A673 (cell line): ENCODE measurements around the gene PWWP2B. TPM values are rescaled to one million over a fixed set of nuclear protein-coding genes. Genes with fewer than 3 reads are reported as not detected.

Experiments
- Bru-seq: library from RNA; stranded (reverse); fragments of 400-500 nt; gene quantifications from one replicate; lab custom pipeline; 2021; lab: Mats Ljungman, UMichigan
- BruChase-seq, 2 experiments: library from RNA; stranded (reverse); fragments of 400-500 nt; gene quantifications; one replicate each; lab custom pipeline; 2021; lab: Mats Ljungman, UMichigan
- BruUV-seq: library from RNA; stranded (reverse); fragments of 400-500 nt; replicated peaks from 2 replicates; lab custom pipeline; 2021; lab: Mats Ljungman, UMichigan
- CTCF ChIA-PET: fragments of 300-600 bp; sonication (Branson Sonifier 250); formaldehyde crosslinking; loops from one replicate; lab custom pipeline; 2022; ENCODE audit warnings: antibody characterized with exemption; lab: Charles Lee
- POLR2A ChIA-PET: fragments of 300-600 bp; sonication (Branson Sonifier 250); formaldehyde crosslinking; loops from one replicate; lab custom pipeline; 2022; ENCODE audit warnings: antibody characterized with exemption; ENCODE audit not compliant: low non-redundant PET; lab: Charles Lee
- DNase-seq: peaks from one replicate; pipeline ENCODE4 v3.0.0-alpha.2; 2015; ENCODE audit warnings: low spot score
- H3K27ac ChIP-seq: fragments of 200-600 bp; sonication (generic); 2 replicates; pipeline ENCODE4 v1.5.1; 2016; ENCODE audit warnings: mixed run types, low read depth, mild to moderate bottlenecking, mixed read lengths, antibody characterized with exemption, low read length; ENCODE audit not compliant: poor library complexity, severe bottlenecking
- H3K27me3 ChIP-seq: fragments of 200-600 bp; sonication (generic); replicated peaks from 2 replicates; pipeline ENCODE4 v1.6.1; 2017; ENCODE audit warnings: mixed run types, low read depth, mild to moderate bottlenecking, mixed read lengths, antibody characterized with exemption, low read length; ENCODE audit not compliant: insufficient read depth, poor library complexity
- H3K36me3 ChIP-seq: fragments of 200-600 bp; sonication (generic); 2 replicates; pipeline ENCODE4 v1.6.1; 2016; ENCODE audit warnings: mixed run types, mild to moderate bottlenecking, mixed read lengths, antibody characterized with exemption, low read length; ENCODE audit not compliant: insufficient read depth, poor library complexity, severe bottlenecking
- H3K4me1 ChIP-seq: fragments of 200-600 bp; sonication (generic); 2 replicates; pipeline ENCODE4 v1.6.1; 2017; ENCODE audit warnings: mixed run types, mild to moderate bottlenecking, mixed read lengths, antibody characterized with exemption, low read length; ENCODE audit not compliant: insufficient read depth, poor library complexity, severe bottlenecking
- H3K4me3 ChIP-seq: fragments of 200-600 bp; sonication (generic); 2 replicates; pipeline ENCODE4 v1.5.1; 2016; ENCODE audit warnings: low read depth, mixed run types, mild to moderate bottlenecking, mixed read lengths, low read length; ENCODE audit not compliant: poor library complexity, severe bottlenecking
- H3K9me3 ChIP-seq: fragments of 200-600 bp; sonication (generic); 2 replicates; pipeline ENCODE4 v1.6.1; 2016; ENCODE audit warnings: mixed run types, low read depth, mild to moderate bottlenecking, mixed read lengths, antibody characterized with exemption, low read length; ENCODE audit not compliant: poor library complexity, severe bottlenecking
- EZH2 ChIP-seq: fragments of 200-600 bp; sonication (generic); IDR thresholded peaks from 2 replicates; pipeline ENCODE4 v1.6.1; 2017; ENCODE audit warnings: borderline replicate concordance, low read depth, mild to moderate bottlenecking, mixed read lengths, antibody characterized with exemption, low read length; ENCODE audit not compliant: poor library complexity, severe bottlenecking
- intact Hi-C: fragments of 100-400 bp; cut with micrococcal nuclease; formaldehyde crosslinking; loops from one replicate; pipeline ENCODE4 v1.10.0; 2022; ENCODE audit not compliant: unreplicated experiment
- long read RNA-seq: library from polyadenylated mRNA; stranded (forward); transcript quantifications from one replicate; pipeline ENCODE4 v2.0.0, GENCODE V29; 2022
- total RNA-seq: library from RNA; stranded (reverse); gene quantifications from 2 replicates; pipeline ENCODE4 v1.2.3, GENCODE V29; 2021
- TF ChIP-seq, protein P1 (sequence below): fragments of 300-800, 200-600 bp; sonication (generic); conservative IDR thresholded peaks from 2 replicates; pipeline ENCODE4 v1.5.1; 2017; ENCODE audit warnings: low read depth, mild to moderate bottlenecking, antibody characterized with exemption, low read length, moderate library complexity, mixed read lengths

Gene PWWP2B
- 18.6 and 21.2 TPM in 2 replicates for total RNA-seq
- Bru-seq, nascent RNA = percentile 56 among the genes with signal in this experiment
- percentile 65 among the genes with signal in this experiment for BruChase-seq, experiment 1, labeled RNA remaining after a 2-hour chase
- percentile 56 among the genes with signal in this experiment for BruChase-seq, experiment 2, labeled RNA remaining after a 6-hour chase
- long read RNA-seq, transcript PWWP2B-201 (3 exons, 2,651 nt) = major isoform, 29 of 63 reads
- long read RNA-seq, transcript PWWP2B-202 (3 exons, 2,013 nt) = minor isoform, 14 of 63 reads
- long read RNA-seq, partial matches to known transcripts = 9 of 63 reads
- long read RNA-seq, other reads (novel, unspliced or antisense) = 11 of 63 reads

DNA sequence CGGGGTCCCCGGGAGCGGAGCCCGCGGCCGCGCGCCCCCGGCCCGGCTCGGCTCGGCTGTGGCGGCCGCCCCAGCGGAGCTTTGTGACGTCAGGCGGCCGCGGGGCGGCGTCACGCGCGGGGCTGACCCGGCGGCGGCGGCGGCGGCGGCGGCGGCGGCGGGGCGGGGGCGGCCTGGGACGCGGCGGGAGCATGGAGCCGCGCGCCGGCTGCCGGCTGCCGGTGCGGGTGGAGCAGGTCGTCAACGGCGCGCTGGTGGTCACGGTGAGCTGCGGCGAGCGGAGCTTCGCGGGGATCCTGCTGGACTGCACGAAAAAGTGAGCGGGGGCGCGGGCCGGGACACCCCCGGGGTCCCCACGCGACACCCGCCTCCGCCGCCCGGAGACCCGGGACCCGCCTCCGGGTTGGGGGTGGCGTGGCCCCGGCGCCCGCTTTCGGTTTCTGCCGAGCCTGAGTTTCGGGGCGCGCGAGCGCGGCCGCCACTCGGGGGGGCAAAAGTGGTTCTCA, at the start of gene PWWP2B:
Gene PWWP2B, plus strand, starts transcription at position 165 of the 506 bp plus-strand sequence. Its CDS starts 27 bp downstream, at position 192.
- Histone ChIP-seq H3K36me3 (no peaks in the 10 kb centered on the region), H3K27me3 (no peaks in the 10 kb centered on the region), H3K9me3 (no peaks in the 10 kb centered on the region), H3K27ac (peak within 1 kb of the TSS; percentile 76), H3K4me3 (peak within 1 kb of the TSS; percentile 69), H3K4me1 (peaks cover 17% of the 10 kb centered on the region)
- POLR2A ChIA-PET = no interaction called here
- CTCF ChIA-PET = no interaction called here
- peak; percentile 50 for DNase-seq
- intact Hi-C loops = no loop called here
- BruUV-seq = no TSS peak
- TF ChIP-seq EZH2 = no peak
- TF ChIP-seq, protein P1, sequence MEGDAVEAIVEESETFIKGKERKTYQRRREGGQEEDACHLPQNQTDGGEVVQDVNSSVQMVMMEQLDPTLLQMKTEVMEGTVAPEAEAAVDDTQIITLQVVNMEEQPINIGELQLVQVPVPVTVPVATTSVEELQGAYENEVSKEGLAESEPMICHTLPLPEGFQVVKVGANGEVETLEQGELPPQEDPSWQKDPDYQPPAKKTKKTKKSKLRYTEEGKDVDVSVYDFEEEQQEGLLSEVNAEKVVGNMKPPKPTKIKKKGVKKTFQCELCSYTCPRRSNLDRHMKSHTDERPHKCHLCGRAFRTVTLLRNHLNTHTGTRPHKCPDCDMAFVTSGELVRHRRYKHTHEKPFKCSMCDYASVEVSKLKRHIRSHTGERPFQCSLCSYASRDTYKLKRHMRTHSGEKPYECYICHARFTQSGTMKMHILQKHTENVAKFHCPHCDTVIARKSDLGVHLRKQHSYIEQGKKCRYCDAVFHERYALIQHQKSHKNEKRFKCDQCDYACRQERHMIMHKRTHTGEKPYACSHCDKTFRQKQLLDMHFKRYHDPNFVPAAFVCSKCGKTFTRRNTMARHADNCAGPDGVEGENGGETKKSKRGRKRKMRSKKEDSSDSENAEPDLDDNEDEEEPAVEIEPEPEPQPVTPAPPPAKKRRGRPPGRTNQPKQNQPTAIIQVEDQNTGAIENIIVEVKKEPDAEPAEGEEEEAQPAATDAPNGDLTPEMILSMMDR = no peak

DNA sequence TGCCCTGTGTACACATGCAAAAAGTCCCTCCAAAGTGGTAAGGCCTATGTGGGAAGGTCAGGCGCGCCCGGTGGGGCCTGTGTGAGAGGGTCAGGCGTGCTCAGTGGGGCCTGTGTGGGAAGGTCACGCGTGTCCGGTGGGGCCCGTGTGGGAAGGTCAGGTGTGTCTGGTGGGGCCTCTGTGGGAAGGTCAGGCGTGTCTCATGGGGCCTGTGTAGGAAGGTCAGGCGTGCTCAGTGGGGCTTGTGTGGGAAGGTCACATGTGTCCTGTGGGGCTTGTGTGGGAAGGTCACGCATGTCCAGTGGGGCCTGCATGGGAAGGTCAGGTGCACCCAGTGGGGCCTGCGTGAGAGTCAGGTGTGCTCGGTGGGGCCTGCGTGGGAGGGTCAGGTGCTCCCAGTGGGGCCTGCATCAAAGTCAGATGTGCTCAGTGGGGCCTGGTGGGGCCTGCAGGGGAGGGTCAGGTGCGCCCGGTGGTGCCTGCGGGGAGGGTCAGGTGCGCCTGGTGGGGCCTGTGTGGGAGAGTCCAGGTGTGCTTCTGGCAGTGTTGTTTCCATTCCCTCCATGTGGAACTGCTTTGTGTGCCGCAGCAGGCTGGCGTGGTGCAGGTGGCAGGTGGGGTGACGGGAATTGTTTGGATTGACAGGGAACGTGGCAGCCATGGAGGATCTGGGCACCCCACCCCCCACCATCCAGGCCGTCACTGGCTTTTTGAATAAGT, 49.6 kb upstream of the PWWP2B start:
- no TSS peak for BruUV-seq
- no peaks in the 10 kb centered on the region for H3K9me3 ChIP-seq
- H3K4me3 ChIP-seq = no peak overlapping the region
- intact Hi-C loops = no loop called here
- no peaks in the 10 kb centered on the region for H3K27me3 ChIP-seq
- no peaks in the 10 kb centered on the region for H3K4me1 ChIP-seq
- CTCF ChIA-PET = no interaction called here
- no peak for TF ChIP-seq EZH2
- TF ChIP-seq, protein P1 = no peak
- DNase-seq = no peak
- no peaks in the 10 kb centered on the region for H3K36me3 ChIP-seq
- no peak overlapping the region for H3K27ac ChIP-seq
- POLR2A ChIA-PET = no interaction called here

DNA sequence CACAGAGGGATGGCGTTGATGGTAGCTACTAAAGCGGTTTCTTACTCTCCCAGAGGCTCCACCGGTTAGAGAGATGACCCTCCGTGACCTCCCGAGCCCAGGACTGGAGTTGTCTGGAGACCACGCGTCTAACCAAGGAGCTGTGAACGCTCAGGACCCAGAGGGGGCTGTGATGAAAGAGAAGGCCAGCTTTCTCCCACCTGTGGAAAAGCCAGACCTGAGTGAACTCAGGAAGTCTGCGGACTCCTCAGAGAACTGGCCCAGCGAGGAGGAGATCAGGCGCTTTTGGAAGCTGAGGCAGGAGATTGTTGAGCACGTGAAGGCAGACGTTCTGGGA, 49.1 kb upstream of the PWWP2B start:
- H3K36me3 ChIP-seq = no peaks in the 10 kb centered on the region
- no peak for DNase-seq
- ChIA-PET POLR2A (no interaction called here), CTCF (no interaction called here)
- no peaks in the 10 kb centered on the region for H3K27me3 ChIP-seq
- H3K27ac ChIP-seq = no peak overlapping the region
- no peak overlapping the region for H3K4me3 ChIP-seq
- H3K4me1 ChIP-seq = no peaks in the 10 kb centered on the region
- BruUV-seq = no TSS peak
- H3K9me3 ChIP-seq = no peaks in the 10 kb centered on the region
- intact Hi-C loops = no loop called here
- no peak for TF ChIP-seq EZH2
